Adrenal gland (tissue), 12 donors: Measurements from ENCODE around the gene NGFR. TPM values are rescaled to one million over a fixed set of nuclear protein-coding genes. Genes with fewer than 3 reads are reported as not detected.

Source experiments
- DNase-seq, 7 donors: peaks; one replicate each; pipeline ENCODE4 v3.0.0-alpha.2; 2019 to 2020
- H3K27ac ChIP-seq, 5 donors: fragments of 200-600 bp; sonication (generic) in 4 of 5; 1 replicate in 3 of 5; 2 replicates in 2 of 5; pipeline versions ENCODE4 v1.5.1 to v1.8.0; 2016 to 2020; ENCODE audit warnings: mild to moderate bottlenecking in 1 of 5
- H3K27me3 ChIP-seq: fragments of 200-600 bp; 2 replicates; pipeline ENCODE4 v1.8.0; 2021
- H3K36me3 ChIP-seq, 2 donors: fragments of 200-600 bp; replicated peaks in 1 of 2; 1 replicate in 1 of 2; 2 replicates in 1 of 2; pipeline versions ENCODE4 v1.5.1 to v1.8.0; 2018 to 2022
- H3K4me1 ChIP-seq, 2 donors: fragments of 200-600 bp; replicated peaks in 1 of 2; 1 replicate in 1 of 2; 2 replicates in 1 of 2; pipeline versions ENCODE4 v1.5.1 to v1.8.0; 2018 to 2021
- H3K4me3 ChIP-seq, 4 donors: fragments of 200-600 bp; sonication (generic) in 3 of 4; one replicate each; pipeline ENCODE4 v1.5.1; 2016 to 2018
- H3K9me3 ChIP-seq, 3 donors: fragments of 200-600 bp; sonication (generic) in 1 of 3; replicated peaks in 1 of 3; 1 replicate in 2 of 3; 2 replicates in 1 of 3; pipeline versions ENCODE4 v1.5.1 to v1.8.0; 2016 to 2021
- CTCF ChIP-seq, 6 experiments: fragments of 450-650 bp in 4 of 6; fragments of 200-600 bp in 2 of 6; sonication (generic) in 1 of 6; IDR thresholded peaks; 1 replicate in 5 of 6; 2 replicates in 1 of 6; pipeline versions ENCODE4 v1.5.1 to v1.8.0; 2016 to 2021; ENCODE audit warnings: antibody characterized with exemption in 6 of 6, mild to moderate bottlenecking in 2 of 6, moderate library complexity in 1 of 6
- POLR2A ChIP-seq, 2 donors: fragments of 450-650 bp; IDR thresholded peaks; one replicate each; pipeline ENCODE4 v1.6.1; 2017; ENCODE audit warnings: antibody characterized with exemption in 2 of 2, mild to moderate bottlenecking in 2 of 2, moderate library complexity in 1 of 2
- WGBS, 4 donors: extraction: QIAGEN DNeasy Blood & Tissue Kit in 2 of 4; methylation state at CpG; one replicate each; pipeline versions ENCODE4 v1.1.5 to v1.1.7; 2013 to 2017; 5-methylcytosine and 5-hydroxymethylcytosine counted together
- intact Hi-C, 2 donors: fragments of 100-400 bp; cut with DNase I; formaldehyde crosslinking; loops; one replicate each; pipeline versions ENCODE4 v1.14.1 to v1.15.0; 2022 to 2023
- polyA plus RNA-seq, 3 donors: library from polyadenylated mRNA; stranded (reverse); fragments of 200-250 nt in 2 of 3; fragments of 350-450 nt in 1 of 3; fragmentation: Illumina TruSeq in 1 of 3; extraction: RNeasy Lipid Tissue Mini Kit (QIAGEN cat#74804) in 1 of 3; gene quantifications; one replicate each; pipeline ENCODE4 v1.2.3, GENCODE V29; 2013 to 2014
- total RNA-seq, 9 donors: library from RNA; depleted of rRNA in 4 of 9; stranded (reverse); fragments of >200 nt in 4 of 9; fragments of 120-200 nt in 1 of 9; fragmentation: NEBNext Ultra II Directional in 1 of 9; extraction: Animal tissue kit (Norgen Biotek cat#: 25700) in 1 of 9; gene quantifications; one replicate each; pipeline versions ENCODE4 v1.1.0 to v1.2.4, GENCODE V29; 2013 to 2023
- donor health status: healthy with polysubstance abuse.
- donor health status: Bipolar disorder and iron deficiency.
- donor health status: DM: yes; HTN: yes; CAD: no.
- donor health status: DM: no; HTN: no; CAD: no.
- donor health status: DM: no; HTN: no; CAD: no.
- donor health status: DM: yes; HTN: yes; CAD: no.

NGFR gene
- total and polyA plus RNA-seq, 12 donors: 4.2 to 77.8 (median 25.9) TPM

GRCh38 chr17:49554694-49555494 is 59.8 kb downstream of the NGFR start:
- H3K4me1 ChIP-seq: peaks cover 0 to 7% of the 10 kb centered on the region in 2 donors
- H3K4me3 ChIP-seq: no peak overlapping the region
- H3K27me3 ChIP-seq: no peaks in the 10 kb centered on the region
- H3K27ac ChIP-seq: peak overlapping the region in 1 of 5 donors; percentile 53
- no peak for TF ChIP-seq POLR2A (IDR thresholded peaks at IDR 0.05)
- TF ChIP-seq CTCF (IDR thresholded peaks at IDR 0.05): no peak
- H3K9me3 ChIP-seq: no peaks in the 10 kb centered on the region
- intact Hi-C loops: loop anchor here in 1 of 2 donors (10.0 kb wide), 3 partner anchors 60 to 150 kb away; partner anchors contain the start of gene NGFR
- WGBS, 4 donors: 70 to 74% (median 70%) methylated on average over 2 to 14 of the region's 14 CpGs
- H3K36me3 ChIP-seq: no peaks in the 10 kb centered on the region
- DNase-seq: peak in 1 of 7 donors; percentile 47

GRCh38 chr17:49555495-49556222 is 60.6 kb downstream of the NGFR start:
- 56 to 64% (median 59%) methylated on average over 14 to 19 of the region's 19 CpGs for WGBS, 4 donors
- Histone ChIP-seq H3K27me3 (no peaks in the 10 kb centered on the region), H3K27ac (peak overlapping the region in 1 of 5 donors; percentile 53), H3K9me3 (no peaks in the 10 kb centered on the region), H3K4me3 (no peak overlapping the region), H3K36me3 (no peaks in the 10 kb centered on the region), H3K4me1 (peaks cover 0 to 7% of the 10 kb centered on the region in 2 donors)
- no peak for TF ChIP-seq CTCF (IDR thresholded peaks at IDR 0.05)
- peak in 1 of 7 donors; percentile 41 for DNase-seq
- intact Hi-C loops: loop anchor here (2.0 to 10.0 kb wide), 4 partner anchors 59 to 151 kb away; partner anchors contain the start of gene NGFR (in 1 of the 2)

GRCh38 chr17:49556223-49556943 is 61.3 kb downstream of the NGFR start:
- TF ChIP-seq POLR2A (IDR thresholded peaks at IDR 0.05) (no peak), CTCF (IDR thresholded peaks at IDR 0.05) (peak; percentile 80 to 98 (median 94))
- Histone ChIP-seq H3K4me1 (peaks cover 0 to 7% of the 10 kb centered on the region in 2 donors), H3K36me3 (no peaks in the 10 kb centered on the region), H3K27me3 (no peaks in the 10 kb centered on the region), H3K27ac (peak overlapping the region in 1 of 5 donors; percentile 53), H3K4me3 (no peak overlapping the region), H3K9me3 (no peaks in the 10 kb centered on the region)
- intact Hi-C loops: loop anchor here (2.0 to 10.0 kb wide), 4 partner anchors 60 to 152 kb away; partner anchors contain the start of gene NGFR (in 1 of the 2)
- peak; percentile 64 to 87 (median 73) for DNase-seq
- 14 to 23% (median 15%) methylated on average over 11 to 30 of the region's 30 CpGs for WGBS, 4 donors
